ENCODE measurements around the gene C3orf49.

The C3orf49 gene

DNA sequence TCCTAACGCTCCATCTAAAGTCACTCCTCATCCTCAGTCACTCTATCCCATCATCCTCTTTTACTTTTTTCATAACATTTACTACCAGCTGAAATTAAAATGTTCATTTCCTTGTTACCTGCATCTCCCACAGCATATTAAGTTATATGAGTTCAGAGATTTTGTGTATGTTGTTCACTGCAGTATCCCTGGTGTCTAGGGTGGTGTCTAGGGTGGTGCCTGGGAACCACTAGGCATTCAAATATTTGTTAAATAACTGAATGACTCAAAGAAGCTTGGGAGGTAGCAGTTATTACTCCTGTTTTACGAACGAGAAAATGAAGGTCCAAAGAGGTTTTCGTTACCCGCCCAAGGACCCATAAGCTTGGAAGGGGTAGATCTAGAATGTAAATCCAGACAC lies 1.9 kb upstream of the C3orf49 start:
- DNase-seq (ENCODE audit: low spot score): no peak
- TF ChIP-seq, protein P1, sequence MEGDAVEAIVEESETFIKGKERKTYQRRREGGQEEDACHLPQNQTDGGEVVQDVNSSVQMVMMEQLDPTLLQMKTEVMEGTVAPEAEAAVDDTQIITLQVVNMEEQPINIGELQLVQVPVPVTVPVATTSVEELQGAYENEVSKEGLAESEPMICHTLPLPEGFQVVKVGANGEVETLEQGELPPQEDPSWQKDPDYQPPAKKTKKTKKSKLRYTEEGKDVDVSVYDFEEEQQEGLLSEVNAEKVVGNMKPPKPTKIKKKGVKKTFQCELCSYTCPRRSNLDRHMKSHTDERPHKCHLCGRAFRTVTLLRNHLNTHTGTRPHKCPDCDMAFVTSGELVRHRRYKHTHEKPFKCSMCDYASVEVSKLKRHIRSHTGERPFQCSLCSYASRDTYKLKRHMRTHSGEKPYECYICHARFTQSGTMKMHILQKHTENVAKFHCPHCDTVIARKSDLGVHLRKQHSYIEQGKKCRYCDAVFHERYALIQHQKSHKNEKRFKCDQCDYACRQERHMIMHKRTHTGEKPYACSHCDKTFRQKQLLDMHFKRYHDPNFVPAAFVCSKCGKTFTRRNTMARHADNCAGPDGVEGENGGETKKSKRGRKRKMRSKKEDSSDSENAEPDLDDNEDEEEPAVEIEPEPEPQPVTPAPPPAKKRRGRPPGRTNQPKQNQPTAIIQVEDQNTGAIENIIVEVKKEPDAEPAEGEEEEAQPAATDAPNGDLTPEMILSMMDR (IDR thresholded peaks at IDR 0.05; ENCODE audit: extremely low read depth, insufficient read depth, missing control alignments): no peak
- in situ Hi-C loops (cut with MboI; ENCODE audit: low pct_unique_long_range_greater_than_20kb, low sequenced_read_pairs, unreplicated experiment): loop anchor here (5.0 kb wide), 1 partner anchor 465 kb away; no protein-coding TSS in a partner anchor

DNA sequence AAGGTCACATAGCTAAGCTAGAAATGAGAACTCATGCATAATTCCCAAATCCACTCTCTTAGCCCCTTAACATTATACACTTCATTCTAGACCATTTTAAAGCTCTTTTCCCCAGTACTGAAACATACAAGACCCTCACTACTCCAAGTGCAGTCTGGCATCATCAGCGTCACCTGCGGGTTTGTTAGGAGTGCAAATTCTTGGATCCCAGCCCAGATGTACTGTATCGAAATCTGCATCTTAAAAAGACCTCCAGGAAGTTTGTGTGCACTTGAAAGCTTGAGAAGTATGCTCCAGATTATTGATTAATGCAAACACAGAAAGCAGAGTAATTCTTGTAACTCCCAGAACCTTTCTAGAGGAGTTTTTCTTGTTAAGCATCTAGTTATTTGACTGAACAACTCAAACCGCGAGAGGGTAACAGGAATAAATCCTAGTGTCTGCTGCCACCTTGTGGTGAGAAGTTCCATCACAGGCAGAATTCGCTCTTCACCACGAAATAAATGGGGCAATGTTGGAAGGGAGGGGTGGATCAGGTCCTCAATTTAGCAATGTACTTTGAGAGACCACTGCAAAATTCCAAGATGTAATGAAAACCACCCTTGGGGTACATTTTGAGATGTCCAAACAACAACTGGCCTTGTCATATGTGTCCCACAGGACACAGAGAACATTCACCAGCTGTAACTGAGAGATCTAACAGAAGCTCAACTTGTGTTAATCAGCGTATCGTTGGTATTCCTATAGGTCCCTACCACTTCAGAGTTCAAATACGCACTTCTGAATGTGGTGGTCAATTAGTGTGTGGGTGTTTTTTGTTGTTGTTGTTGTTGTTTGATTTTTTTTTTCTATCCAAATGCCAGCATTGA lies 583 bp upstream of the C3orf49 start:
- DNase-seq (ENCODE audit: low spot score): peak; percentile 44
- TF ChIP-seq, protein P1 (IDR thresholded peaks at IDR 0.05; ENCODE audit: extremely low read depth, insufficient read depth, missing control alignments): peak; percentile 77
- in situ Hi-C loops (cut with MboI; ENCODE audit: low pct_unique_long_range_greater_than_20kb, low sequenced_read_pairs, unreplicated experiment): loop anchor here (5.0 kb wide), 1 partner anchor 466 kb away; no protein-coding TSS in a partner anchor

DNA sequence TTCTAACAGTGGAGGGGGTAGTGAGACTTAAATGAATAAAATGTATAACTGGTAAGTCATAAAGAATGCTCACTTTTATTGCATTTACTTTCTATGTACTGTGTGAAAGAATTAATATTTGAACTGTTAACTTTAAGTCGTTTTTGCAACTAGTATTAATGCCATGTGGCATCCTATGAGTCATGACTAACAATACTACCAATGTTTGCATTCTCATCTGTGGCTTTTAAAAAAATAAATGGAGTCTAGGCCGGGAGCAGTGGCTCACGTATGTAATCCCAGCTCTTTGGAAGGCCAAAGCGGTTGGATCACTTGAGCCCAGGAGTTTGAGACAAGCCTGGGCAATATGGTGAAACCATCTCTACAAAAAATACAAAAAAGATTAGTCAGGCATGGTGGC lies 5.2 kb downstream of the C3orf49 start:
- in situ Hi-C loops (cut with MboI; ENCODE audit: low pct_unique_long_range_greater_than_20kb, low sequenced_read_pairs, unreplicated experiment): no loop called here
- no peak for DNase-seq (ENCODE audit: low spot score)
- TF ChIP-seq, protein P1 (IDR thresholded peaks at IDR 0.05; ENCODE audit: extremely low read depth, insufficient read depth, missing control alignments): no peak

DNA sequence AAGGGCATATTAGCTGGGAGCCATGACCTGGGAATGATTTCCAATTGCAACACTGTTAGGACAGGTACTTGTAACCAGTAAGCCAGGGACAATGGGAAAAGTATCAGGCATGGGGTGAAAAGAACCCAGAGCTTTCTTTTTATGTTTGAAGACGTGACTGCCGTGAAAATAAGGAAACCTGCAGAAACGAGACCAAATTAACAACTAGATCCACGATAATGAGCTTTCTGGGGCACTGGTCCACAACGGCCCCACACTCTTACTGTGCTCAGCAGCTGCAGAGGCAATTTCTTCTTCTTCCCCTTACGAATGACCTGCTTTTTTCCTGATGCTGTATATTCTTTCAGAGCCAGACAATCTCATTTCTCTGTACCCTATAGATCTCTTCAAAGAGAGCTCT lies 11.4 kb downstream of the C3orf49 start:
- TF ChIP-seq, protein P1 (IDR thresholded peaks at IDR 0.05; ENCODE audit: extremely low read depth, insufficient read depth, missing control alignments): no peak
- in situ Hi-C loops (cut with MboI; ENCODE audit: low pct_unique_long_range_greater_than_20kb, low sequenced_read_pairs, unreplicated experiment): no loop called here
- no peak for DNase-seq (ENCODE audit: low spot score)

DNA sequence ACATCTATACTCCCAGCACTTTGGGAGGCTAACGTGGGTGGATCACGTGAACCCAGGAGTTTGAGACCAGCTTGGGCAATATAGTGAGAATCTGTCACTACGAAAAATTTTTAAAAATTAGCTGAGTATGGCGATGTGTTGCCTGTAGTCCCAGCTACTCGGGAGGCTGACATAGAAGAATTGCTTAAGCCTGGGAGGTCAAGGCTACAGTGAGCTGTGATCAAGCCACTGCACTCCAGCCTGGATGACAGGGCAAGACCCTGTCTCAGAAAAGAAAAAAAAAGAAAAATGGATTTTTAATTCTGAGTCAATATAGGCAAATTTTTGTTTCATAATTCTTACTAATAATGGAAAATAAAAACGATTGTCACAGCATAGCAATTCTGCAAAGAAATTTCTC lies 13.3 kb downstream of the C3orf49 start:
- in situ Hi-C loops (cut with MboI; ENCODE audit: low pct_unique_long_range_greater_than_20kb, low sequenced_read_pairs, unreplicated experiment): no loop called here
- TF ChIP-seq, protein P1 (IDR thresholded peaks at IDR 0.05; ENCODE audit: extremely low read depth, insufficient read depth, missing control alignments): no peak
- DNase-seq (ENCODE audit: low spot score): no peak

DNA sequence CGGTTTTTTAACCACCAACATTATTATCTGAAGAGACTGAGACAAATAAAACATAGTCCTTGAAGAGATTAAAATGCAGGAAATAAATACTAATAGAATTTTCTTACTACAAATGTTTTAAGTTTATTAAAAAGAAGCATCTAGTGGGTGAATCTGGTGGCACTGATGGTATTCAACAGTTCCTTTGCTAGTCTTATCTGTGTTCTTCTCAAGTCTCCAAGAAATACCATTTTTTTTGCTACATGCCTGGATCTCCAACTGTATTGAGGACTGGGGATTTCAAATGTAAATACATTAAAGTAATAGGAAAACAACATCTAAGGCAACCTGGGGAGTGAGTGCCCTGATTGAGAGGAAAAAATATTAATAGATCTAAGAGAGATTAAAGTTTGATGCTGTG lies 22.6 kb downstream of the C3orf49 start:
- no peak for DNase-seq (ENCODE audit: low spot score)
- in situ Hi-C loops (cut with MboI; ENCODE audit: low pct_unique_long_range_greater_than_20kb, low sequenced_read_pairs, unreplicated experiment): no loop called here
- TF ChIP-seq, protein P1 (IDR thresholded peaks at IDR 0.05; ENCODE audit: extremely low read depth, insufficient read depth, missing control alignments): no peak
